Trophoblast cell (in vitro differentiated cells and primary cell): Measurements from ENCODE around the gene C16orf96.

Experiments
- DNase-seq, 2 donors: peaks; one replicate each; pipeline ENCODE4 v3.0.0-alpha.2; 2016
- H2AFZ ChIP-seq: 2 replicates; pipeline ENCODE4 v1.6.1; 2013; ENCODE audit warnings: low read length, moderate library complexity, mild to moderate bottlenecking; ENCODE audit not compliant: insufficient read depth, poor library complexity
- H2AK5ac ChIP-seq: 2 replicates; pipeline ENCODE4 v1.6.1; 2013; ENCODE audit warnings: mild to moderate bottlenecking, low read length
- H2BK120ac ChIP-seq: 2 replicates; pipeline ENCODE4 v1.6.1; 2013; ENCODE audit warnings: low read length, mild to moderate bottlenecking, moderate library complexity; ENCODE audit not compliant: insufficient read depth, poor library complexity
- H2BK12ac ChIP-seq: 2 replicates; pipeline ENCODE4 v1.6.1; 2013; ENCODE audit warnings: mild to moderate bottlenecking, low read length, moderate library complexity
- H2BK5ac ChIP-seq: 2 replicates; pipeline ENCODE4 v1.6.1; 2013; ENCODE audit warnings: low read length, low read depth, moderate library complexity, mild to moderate bottlenecking; ENCODE audit not compliant: poor library complexity
- H3K14ac ChIP-seq: 2 replicates; pipeline ENCODE4 v1.6.1; 2013; ENCODE audit warnings: mild to moderate bottlenecking, low read length
- H3K18ac ChIP-seq: 2 replicates; pipeline ENCODE4 v1.6.1; 2013; ENCODE audit warnings: mild to moderate bottlenecking, low read length
- H3K23ac ChIP-seq: 2 replicates; pipeline ENCODE4 v1.6.1; 2013; ENCODE audit warnings: low read length
- H3K27ac ChIP-seq: 2 replicates; pipeline ENCODE4 v1.5.1; 2013; ENCODE audit warnings: low read depth, mild to moderate bottlenecking, inconsistent platforms, low read length, moderate library complexity
- H3K27me3 ChIP-seq: 2 replicates; pipeline ENCODE4 v1.6.1; 2013; ENCODE audit warnings: inconsistent platforms, mild to moderate bottlenecking, low read length, moderate library complexity; ENCODE audit not compliant: insufficient read depth
- H3K36me3 ChIP-seq, 2 experiments: 1 replicate in 1 of 2; 2 replicates in 1 of 2; pipeline ENCODE4 v1.6.1; 2013; ENCODE audit warnings: low read length in 2 of 2, mild to moderate bottlenecking in 2 of 2, moderate library complexity in 1 of 2; ENCODE audit not compliant: insufficient read depth in 2 of 2, control insufficient read depth in 1 of 2
- H3K4ac ChIP-seq: 2 replicates; pipeline ENCODE4 v1.6.1; 2013; ENCODE audit warnings: low read depth, mild to moderate bottlenecking, low read length, moderate library complexity
- H3K4me1 ChIP-seq, 2 experiments: 1 replicate in 1 of 2; 2 replicates in 1 of 2; pipeline ENCODE4 v1.6.1; 2013; ENCODE audit warnings: low read length in 2 of 2, mild to moderate bottlenecking in 2 of 2, moderate library complexity in 1 of 2; ENCODE audit not compliant: insufficient read depth in 2 of 2, control insufficient read depth in 1 of 2
- H3K4me2 ChIP-seq: 2 replicates; pipeline ENCODE4 v1.6.1; 2013; ENCODE audit warnings: inconsistent platforms, mild to moderate bottlenecking, low read length, moderate library complexity
- H3K4me3 ChIP-seq: 2 replicates; pipeline ENCODE4 v1.5.1; 2013; ENCODE audit warnings: mild to moderate bottlenecking, low read depth, low read length, inconsistent platforms
- H3K79me1 ChIP-seq: one replicate; pipeline ENCODE4 v1.6.1; 2013; ENCODE audit warnings: low read length
- H3K79me2 ChIP-seq: 2 replicates; pipeline ENCODE4 v1.6.1; 2013; ENCODE audit warnings: low read length, mild to moderate bottlenecking; ENCODE audit not compliant: control insufficient read depth, insufficient read depth, poor library complexity
- H3K9ac ChIP-seq: 2 replicates; pipeline ENCODE4 v1.6.1; 2013; ENCODE audit warnings: mild to moderate bottlenecking, low read length
- H3K9me3 ChIP-seq: 2 replicates; pipeline ENCODE4 v1.6.1; 2013; ENCODE audit warnings: low read depth, mild to moderate bottlenecking, control low read depth, inconsistent platforms, low read length; ENCODE audit not compliant: insufficient read depth
- H4K12ac ChIP-seq: 2 replicates; pipeline ENCODE4 v1.6.1; 2013; ENCODE audit warnings: low read depth, mild to moderate bottlenecking, low read length, moderate library complexity
- H4K8ac ChIP-seq: 2 replicates; pipeline ENCODE4 v1.6.1; 2013; ENCODE audit warnings: low read depth, mild to moderate bottlenecking, low read length, moderate library complexity
- H4K91ac ChIP-seq: one replicate; pipeline ENCODE4 v1.6.1; 2013; ENCODE audit warnings: low read depth, mild to moderate bottlenecking, low read length, moderate library complexity
- WGBS: extraction: QIAGEN DNeasy Blood & Tissue Kit; methylation state at CpG from one replicate; pipeline ENCODE4 v1.1.7; 2013; ENCODE audit warnings: missing lambda C conversion rate; ENCODE audit not compliant: insufficient read length, insufficient coverage; ENCODE audit errors: extremely low coverage; 5-methylcytosine and 5-hydroxymethylcytosine counted together

C16orf96 gene

GRCh38 chr16:4616047-4616811 lies 60.1 kb downstream of the C16orf96 start:
- Histone ChIP-seq H2BK12ac (peak overlapping the region; percentile 47), H4K8ac (peak overlapping the region; percentile 99), H3K9me3 (no peaks in the 10 kb centered on the region), H3K79me1 (peaks cover 27% of the 10 kb centered on the region), H2BK120ac (peak overlapping the region; percentile 73), H2AK5ac (peak overlapping the region; percentile 84), H2AFZ (peak overlapping the region; percentile 98), H3K4ac (peak overlapping the region; percentile 57), H3K9ac (peak overlapping the region; percentile 57), H3K14ac (peak overlapping the region; percentile 91), H2BK5ac (peak overlapping the region; percentile 87), H3K4me3 (peak overlapping the region; percentile 53), H3K27me3 (no peaks in the 10 kb centered on the region), H3K18ac (peak overlapping the region; percentile 94), H3K4me1 (peaks cover 21 to 35% of the 10 kb centered on the region in 2 experiments), H3K36me3 (no peaks in the 10 kb centered on the region), H3K4me2 (peak overlapping the region; percentile 69), H3K79me2 (peaks cover 27% of the 10 kb centered on the region), H3K27ac (peak overlapping the region; percentile 85), H4K91ac (peak overlapping the region; percentile 90), H4K12ac (peak overlapping the region; percentile 97), H3K23ac (no peak overlapping the region)
- WGBS = no CpG with 5 or more reads among the region's 57 CpGs
- DNase-seq = peak; percentile 100

- Histone ChIP-seq H2AK5ac (no peak overlapping the region), H4K91ac (peak overlapping the region; percentile 32), H2BK5ac (no peak overlapping the region), H4K12ac (no peak overlapping the region), H3K4me2 (no peak overlapping the region), H3K4ac (peak overlapping the region; percentile 28), H3K9me3 (no peaks in the 10 kb centered on the region), H2BK12ac (peak overlapping the region; percentile 42), H3K9ac (no peak overlapping the region), H2BK120ac (no peak overlapping the region), H3K79me2 (peaks cover 16% of the 10 kb centered on the region), H3K18ac (no peak overlapping the region), H3K23ac (no peak overlapping the region), H3K4me1 (peaks cover 14 to 26% of the 10 kb centered on the region in 2 experiments), H3K27me3 (no peaks in the 10 kb centered on the region), H2AFZ (no peak overlapping the region), H4K8ac (no peak overlapping the region), H3K14ac (no peak overlapping the region), H3K79me1 (peaks cover 24% of the 10 kb centered on the region), H3K4me3 (no peak overlapping the region), H3K27ac (no peak overlapping the region), H3K36me3 (no peaks in the 10 kb centered on the region)
- no CpG with 5 or more reads among the region's 8 CpGs for WGBS
- no peak for DNase-seq
Measured at GRCh38 chr16:4617880-4618279, 61.7 kb downstream of the C16orf96 start.

- Histone ChIP-seq H3K9ac (no peak overlapping the region), H2AK5ac (no peak overlapping the region), H3K23ac (no peak overlapping the region), H3K79me2 (peaks cover 13% of the 10 kb centered on the region), H4K8ac (peak overlapping the region; percentile 34), H2AFZ (no peak overlapping the region), H3K9me3 (no peaks in the 10 kb centered on the region), H3K18ac (peak overlapping the region; percentile 11), H3K4me2 (no peak overlapping the region), H3K4me1 (peaks cover 6 to 17% of the 10 kb centered on the region in 2 experiments), H3K27ac (no peak overlapping the region), H2BK12ac (no peak overlapping the region), H3K4me3 (no peak overlapping the region), H2BK120ac (no peak overlapping the region), H3K27me3 (no peaks in the 10 kb centered on the region), H3K36me3 (no peaks in the 10 kb centered on the region), H2BK5ac (no peak overlapping the region), H4K12ac (no peak overlapping the region), H3K4ac (no peak overlapping the region), H3K14ac (no peak overlapping the region), H3K79me1 (peaks cover 16% of the 10 kb centered on the region), H4K91ac (no peak overlapping the region)
- no CpG with 5 or more reads among the region's 8 CpGs for WGBS
- DNase-seq = no peak
Measured at GRCh38 chr16:4618645-4619418, 62.7 kb downstream of the C16orf96 start.

GRCh38 chr16:4623593-4623992 lies 67.5 kb downstream of the C16orf96 start:
- no peak for DNase-seq
- H3K27me3 ChIP-seq = no peaks in the 10 kb centered on the region
- H4K8ac ChIP-seq = no peak overlapping the region
- no peak overlapping the region for H3K4me2 ChIP-seq
- no peak overlapping the region for H2BK120ac ChIP-seq
- H3K18ac ChIP-seq = no peak overlapping the region
- no peak overlapping the region for H2AFZ ChIP-seq
- no peaks in the 10 kb centered on the region for H3K9me3 ChIP-seq
- H3K4me3 ChIP-seq = no peak overlapping the region
- no peak overlapping the region for H3K9ac ChIP-seq
- no peak overlapping the region for H4K12ac ChIP-seq
- peaks cover 6 to 10% of the 10 kb centered on the region in 2 experiments for H3K4me1 ChIP-seq
- no peak overlapping the region for H3K4ac ChIP-seq
- peaks cover 2 to 5% of the 10 kb centered on the region in 2 experiments for H3K36me3 ChIP-seq
- H4K91ac ChIP-seq = no peak overlapping the region
- H3K27ac ChIP-seq = no peak overlapping the region
- H2AK5ac ChIP-seq = no peak overlapping the region
- H3K79me1 ChIP-seq = peaks cover 13% of the 10 kb centered on the region
- no CpG with 5 or more reads among the region's 7 CpGs for WGBS
- no peak overlapping the region for H2BK12ac ChIP-seq
- no peak overlapping the region for H2BK5ac ChIP-seq
- H3K14ac ChIP-seq = no peak overlapping the region
- peaks cover 19% of the 10 kb centered on the region for H3K79me2 ChIP-seq
- H3K23ac ChIP-seq = no peak overlapping the region
